Kidney epithelial cell (primary cell): ENCODE results near the gene U2SURP. TPM values are rescaled to one million over a fixed set of nuclear protein-coding genes. Genes with fewer than 3 reads are reported as not detected.
"Not testable (repeated sequence)": the region's sequence is repeated elsewhere in the genome, so short reads cannot be mapped to it uniquely, and the experiment has no call there.

ENCODE experiments used
- DNase-seq: peaks from one replicate; pipeline ENCODE4 v3.0.0-alpha.2; 2010; ENCODE audit warnings: low read depth
- H3K27me3 ChIP-seq: 2 replicates; pipeline ENCODE4 v1.6.0; 2011; ENCODE audit warnings: low read length; ENCODE audit not compliant: control insufficient read depth, insufficient read depth
- H3K36me3 ChIP-seq: 2 replicates; pipeline ENCODE4 v1.5.1; 2011; ENCODE audit warnings: low read length; ENCODE audit not compliant: control insufficient read depth, insufficient read depth
- H3K4me3 ChIP-seq: 2 replicates; pipeline ENCODE4 v1.5.1; 2011; ENCODE audit warnings: low read depth, mild to moderate bottlenecking, control low read depth, low read length
- total RNA-seq: library from RNA; depleted of rRNA; stranded (reverse); fragments of >200 nt; gene quantifications from 2 replicates; pipeline ENCODE4 v1.2.3, GENCODE V29; 2015
- TF ChIP-seq, protein P1 (sequence below): IDR thresholded peaks from 2 replicates; pipeline ENCODE4 v1.5.1; 2011; ENCODE audit warnings: mild to moderate bottlenecking, moderate library complexity, low read length, control low read depth, inconsistent platforms; ENCODE audit not compliant: insufficient read depth, poor library complexity, severe bottlenecking

The U2SURP gene
- total RNA-seq, 1 donor from 2014 or later: 60.6 TPM

DNA sequence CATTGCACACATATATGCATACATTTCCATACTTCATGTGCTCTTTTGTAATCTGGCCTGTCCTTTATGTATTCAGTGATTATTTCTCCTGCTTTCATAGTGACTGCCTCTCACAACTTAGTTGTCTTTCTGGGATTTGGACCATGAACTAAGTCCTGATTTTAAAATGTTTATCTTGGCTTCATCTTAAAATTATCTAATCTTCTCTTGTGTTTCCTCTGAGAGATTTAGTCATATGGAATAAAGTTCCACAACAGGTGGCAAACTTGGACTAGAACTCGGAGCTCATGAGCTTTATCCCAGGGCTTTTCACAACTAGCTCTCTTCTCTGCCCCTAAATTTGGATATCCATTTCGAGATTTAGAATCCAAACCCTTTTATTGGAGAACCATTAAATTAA, 44.3 kb downstream of the U2SURP start:
- Histone ChIP-seq H3K27me3 (no peaks in the 10 kb centered on the region), H3K4me3 (no peak overlapping the region), H3K36me3 (no peaks in the 10 kb centered on the region)
- DNase-seq: no peak
- TF ChIP-seq, protein P1, sequence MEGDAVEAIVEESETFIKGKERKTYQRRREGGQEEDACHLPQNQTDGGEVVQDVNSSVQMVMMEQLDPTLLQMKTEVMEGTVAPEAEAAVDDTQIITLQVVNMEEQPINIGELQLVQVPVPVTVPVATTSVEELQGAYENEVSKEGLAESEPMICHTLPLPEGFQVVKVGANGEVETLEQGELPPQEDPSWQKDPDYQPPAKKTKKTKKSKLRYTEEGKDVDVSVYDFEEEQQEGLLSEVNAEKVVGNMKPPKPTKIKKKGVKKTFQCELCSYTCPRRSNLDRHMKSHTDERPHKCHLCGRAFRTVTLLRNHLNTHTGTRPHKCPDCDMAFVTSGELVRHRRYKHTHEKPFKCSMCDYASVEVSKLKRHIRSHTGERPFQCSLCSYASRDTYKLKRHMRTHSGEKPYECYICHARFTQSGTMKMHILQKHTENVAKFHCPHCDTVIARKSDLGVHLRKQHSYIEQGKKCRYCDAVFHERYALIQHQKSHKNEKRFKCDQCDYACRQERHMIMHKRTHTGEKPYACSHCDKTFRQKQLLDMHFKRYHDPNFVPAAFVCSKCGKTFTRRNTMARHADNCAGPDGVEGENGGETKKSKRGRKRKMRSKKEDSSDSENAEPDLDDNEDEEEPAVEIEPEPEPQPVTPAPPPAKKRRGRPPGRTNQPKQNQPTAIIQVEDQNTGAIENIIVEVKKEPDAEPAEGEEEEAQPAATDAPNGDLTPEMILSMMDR: no peak

GRCh38 chr3:143046075-143046474, 44.7 kb downstream of the U2SURP start:
- not testable (repeated sequence) for DNase-seq, H3K27me3 ChIP-seq, H3K4me3 ChIP-seq, H3K36me3 ChIP-seq

DNA sequence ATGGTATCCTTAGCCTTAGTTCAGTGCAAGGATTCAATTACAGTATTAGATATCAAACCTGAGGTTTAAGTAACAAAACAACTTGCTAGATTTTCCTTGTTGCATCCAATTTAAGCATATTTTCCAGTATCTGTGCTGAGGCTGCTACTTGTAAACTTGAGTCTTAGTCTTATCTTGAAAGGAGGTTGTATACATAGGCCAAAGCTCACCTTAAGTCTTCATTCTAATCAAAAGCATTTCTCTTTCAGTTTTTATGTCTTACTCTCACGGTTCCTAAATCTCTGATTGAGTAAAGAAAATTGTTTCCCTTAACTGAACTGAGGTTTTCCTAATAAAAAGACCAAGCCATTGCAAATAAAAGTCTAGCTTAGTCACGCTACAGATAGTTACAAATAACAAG, 52.6 kb downstream of the U2SURP start:
- TF ChIP-seq, protein P1: no peak
- no peaks in the 10 kb centered on the region for H3K36me3 ChIP-seq
- H3K27me3 ChIP-seq: no peaks in the 10 kb centered on the region
- no peak for DNase-seq
- H3K4me3 ChIP-seq: no peak overlapping the region

DNA sequence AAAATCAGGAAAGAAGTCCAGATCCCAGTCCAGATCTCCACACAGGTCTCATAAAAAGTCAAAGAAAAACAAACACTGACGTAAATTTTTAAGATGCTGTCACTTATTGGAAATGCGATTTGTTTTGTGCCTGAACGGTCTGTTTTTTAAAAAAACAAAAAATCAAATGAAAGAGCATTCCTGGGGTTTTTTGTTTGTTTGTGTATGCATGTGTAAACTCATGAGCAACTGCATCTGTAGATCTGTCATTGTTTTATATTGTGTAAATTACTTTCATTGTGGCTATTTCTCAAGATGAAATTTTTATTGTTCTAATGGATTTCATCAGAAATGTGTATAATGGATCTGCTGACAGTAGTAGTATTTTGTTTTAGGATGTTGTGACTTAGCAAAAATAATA, 55.0 kb downstream of the U2SURP start:
- H3K4me3 ChIP-seq: no peak overlapping the region
- H3K27me3 ChIP-seq: no peaks in the 10 kb centered on the region
- H3K36me3 ChIP-seq: no peaks in the 10 kb centered on the region
- DNase-seq: no peak
- TF ChIP-seq, protein P1: no peak

DNA sequence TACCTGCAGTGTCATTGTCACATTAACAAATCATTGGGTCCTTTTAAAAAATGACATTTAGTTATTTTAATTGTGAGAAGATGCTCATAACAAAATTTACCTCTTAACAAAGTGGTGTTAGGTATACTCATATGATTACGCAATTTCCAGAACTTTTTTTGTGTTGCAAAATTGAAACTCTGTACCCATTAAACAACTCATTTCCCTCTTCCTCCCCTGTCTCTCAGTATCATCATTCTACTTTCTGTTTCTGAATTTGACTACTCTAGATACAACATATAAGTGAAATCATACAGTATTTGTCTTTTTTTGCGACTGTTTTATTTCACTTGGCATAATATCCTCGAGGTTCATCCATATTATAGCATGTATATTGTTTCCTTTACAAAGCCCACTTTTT, 59.5 kb downstream of the U2SURP start:
- Histone ChIP-seq H3K27me3 (no peaks in the 10 kb centered on the region), H3K36me3 (no peaks in the 10 kb centered on the region), H3K4me3 (no peak overlapping the region)
- TF ChIP-seq, protein P1: no peak
- DNase-seq: no peak

DNA sequence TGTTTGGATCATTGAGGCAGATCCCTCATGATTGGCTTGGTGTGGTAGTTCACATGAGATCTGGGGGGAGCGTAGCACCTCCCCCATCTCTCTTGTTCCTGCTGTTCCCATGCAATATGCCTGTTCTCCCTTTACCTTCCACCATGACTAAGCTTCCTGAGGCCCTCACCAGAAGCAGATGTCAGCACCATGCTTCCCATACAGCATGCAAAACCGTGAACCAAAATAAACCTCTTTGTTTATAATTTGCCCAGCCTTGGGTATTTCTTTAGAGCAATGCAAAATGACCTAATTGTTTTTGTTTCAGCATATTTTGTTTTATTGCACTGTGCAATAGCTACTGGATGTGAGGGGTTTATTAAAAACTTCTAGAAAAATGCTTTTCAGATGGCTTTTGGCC, 61.6 kb downstream of the U2SURP start:
- H3K36me3 ChIP-seq: no peaks in the 10 kb centered on the region
- TF ChIP-seq, protein P1: no peak

More for the DNA sequence above, 61.6 kb downstream of the U2SURP start:
- no peak overlapping the region for H3K4me3 ChIP-seq
- no peaks in the 10 kb centered on the region for H3K27me3 ChIP-seq
- no peak for DNase-seq
